Amniotic epithelial cell (primary cell): ENCODE measurements around the gene DMRTA1.
A peak's percentile ranks its signal among the peaks of the same experiment; 100 is the strongest.
"Not testable (repeated sequence)": the region's sequence is repeated elsewhere in the genome, so short reads cannot be mapped to it uniquely, and the experiment has no call there.

Source experiments
- DNase-seq: peaks from one replicate; pipeline ENCODE4 v3.0.0-alpha.2; 2010; ENCODE audit warnings: low read depth

DMRTA1 gene, protein sequence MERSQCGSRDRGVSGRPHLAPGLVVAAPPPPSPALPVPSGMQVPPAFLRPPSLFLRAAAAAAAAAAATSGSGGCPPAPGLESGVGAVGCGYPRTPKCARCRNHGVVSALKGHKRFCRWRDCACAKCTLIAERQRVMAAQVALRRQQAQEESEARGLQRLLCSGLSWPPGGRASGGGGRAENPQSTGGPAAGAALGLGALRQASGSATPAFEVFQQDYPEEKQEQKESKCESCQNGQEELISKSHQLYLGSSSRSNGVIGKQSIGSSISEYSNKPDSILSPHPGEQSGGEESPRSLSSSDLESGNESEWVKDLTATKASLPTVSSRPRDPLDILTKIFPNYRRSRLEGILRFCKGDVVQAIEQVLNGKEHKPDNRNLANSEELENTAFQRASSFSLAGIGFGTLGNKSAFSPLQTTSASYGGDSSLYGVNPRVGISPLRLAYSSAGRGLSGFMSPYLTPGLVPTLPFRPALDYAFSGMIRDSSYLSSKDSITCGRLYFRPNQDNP

DNA sequence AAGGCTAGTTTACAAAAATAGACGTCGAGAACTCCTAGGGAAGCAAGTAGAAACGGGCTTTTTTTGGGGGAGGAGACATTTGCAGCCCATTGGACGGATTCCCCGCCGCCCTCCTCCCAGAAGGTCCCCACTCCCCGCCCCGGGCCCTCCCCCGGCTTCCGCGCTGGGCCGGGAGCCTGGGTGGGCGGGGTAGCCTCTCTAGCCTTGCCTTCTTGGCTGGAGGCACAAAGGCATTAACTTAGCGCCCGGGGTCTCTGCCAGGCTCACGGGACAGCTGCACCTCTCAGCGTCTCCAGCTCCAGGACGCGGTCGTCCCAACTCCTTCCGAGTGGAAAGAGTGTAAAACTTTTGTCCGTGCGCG, at the start of gene DMRTA1:
Gene DMRTA1, plus strand, starts transcription at position 236 of the 361 bp plus-strand sequence. CDS start 242 bp downstream, outside the sequence.
- DNase-seq, result peak; percentile 35

DNA sequence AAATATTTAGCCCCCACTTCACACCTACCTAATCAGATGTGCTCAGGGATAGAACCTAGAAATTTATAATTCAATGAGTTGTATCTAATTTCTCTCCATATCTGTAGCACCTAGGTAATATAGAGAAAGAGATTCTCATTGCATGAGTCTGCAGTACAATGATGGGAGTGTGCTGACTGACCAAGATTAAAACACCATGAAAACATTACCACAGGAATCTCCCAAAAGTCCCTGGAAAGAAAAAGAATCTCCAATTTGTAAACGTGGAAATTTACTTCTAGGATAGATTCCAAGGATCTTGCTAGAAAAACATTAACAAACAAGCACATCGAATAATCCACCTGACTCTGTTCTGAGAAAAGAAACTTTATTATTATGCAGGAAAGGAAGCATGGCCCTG, 45.0 kb upstream of the DMRTA1 start:
- peak; percentile 4 for DNase-seq

DNA sequence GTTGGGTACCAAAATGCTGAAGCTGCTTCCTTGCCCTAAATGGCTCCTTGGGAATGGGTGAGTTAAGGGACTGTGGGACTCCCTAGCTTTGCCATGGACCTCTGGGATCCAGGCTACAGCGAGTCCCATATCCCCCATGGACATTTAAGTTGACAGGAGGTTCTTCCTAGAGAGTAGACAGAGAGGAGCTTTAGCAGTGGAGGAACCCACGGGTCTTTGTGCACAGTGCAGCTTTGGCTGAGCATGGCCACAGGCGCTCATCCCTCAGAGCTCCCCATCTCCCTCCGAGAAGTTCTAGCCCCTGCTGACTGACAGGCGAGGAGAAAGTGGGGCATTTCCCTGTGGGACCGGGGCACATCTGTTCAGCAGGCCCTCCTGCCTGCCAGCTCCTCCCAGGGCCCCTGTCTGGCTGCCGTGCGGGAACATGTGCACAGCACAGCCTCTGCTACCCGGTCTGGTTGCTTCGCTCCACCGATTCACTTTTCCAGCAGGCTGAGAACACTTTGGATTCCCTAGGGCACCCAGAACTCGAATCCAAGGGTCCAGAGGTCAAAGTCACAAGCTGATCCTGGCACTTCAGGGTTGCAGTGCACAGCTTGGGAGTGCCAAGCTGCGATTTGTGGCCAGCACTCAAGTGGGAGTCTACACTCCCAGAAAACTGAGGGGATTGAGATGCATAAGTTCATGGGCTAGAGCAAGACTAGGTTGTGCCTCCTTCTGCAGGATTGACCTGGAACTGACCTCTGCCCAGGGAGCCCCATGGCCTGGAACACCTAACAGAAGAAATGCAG, 40.6 kb upstream of the DMRTA1 start:
- DNase-seq, result no peak

DNA sequence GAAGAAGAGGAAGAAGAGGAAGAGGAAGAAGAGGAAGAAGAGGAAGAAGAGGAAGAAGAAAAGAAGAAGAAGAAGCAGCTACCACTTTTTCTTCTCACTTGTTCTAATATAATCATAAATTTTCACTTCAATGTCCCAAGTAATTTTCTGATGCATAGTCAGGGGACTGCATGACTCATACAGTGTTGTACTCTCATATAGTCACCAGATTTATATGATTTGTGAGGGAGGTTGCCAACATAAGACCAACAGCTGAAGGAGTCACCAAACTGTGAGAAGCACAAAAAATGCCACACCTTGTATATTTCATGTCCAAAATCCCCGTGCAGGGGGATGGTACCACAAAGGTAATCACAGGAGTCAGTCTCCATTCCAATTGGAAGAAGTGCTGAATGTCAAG, 32.7 kb upstream of the DMRTA1 start:
- DNase-seq, result no peak

DNA sequence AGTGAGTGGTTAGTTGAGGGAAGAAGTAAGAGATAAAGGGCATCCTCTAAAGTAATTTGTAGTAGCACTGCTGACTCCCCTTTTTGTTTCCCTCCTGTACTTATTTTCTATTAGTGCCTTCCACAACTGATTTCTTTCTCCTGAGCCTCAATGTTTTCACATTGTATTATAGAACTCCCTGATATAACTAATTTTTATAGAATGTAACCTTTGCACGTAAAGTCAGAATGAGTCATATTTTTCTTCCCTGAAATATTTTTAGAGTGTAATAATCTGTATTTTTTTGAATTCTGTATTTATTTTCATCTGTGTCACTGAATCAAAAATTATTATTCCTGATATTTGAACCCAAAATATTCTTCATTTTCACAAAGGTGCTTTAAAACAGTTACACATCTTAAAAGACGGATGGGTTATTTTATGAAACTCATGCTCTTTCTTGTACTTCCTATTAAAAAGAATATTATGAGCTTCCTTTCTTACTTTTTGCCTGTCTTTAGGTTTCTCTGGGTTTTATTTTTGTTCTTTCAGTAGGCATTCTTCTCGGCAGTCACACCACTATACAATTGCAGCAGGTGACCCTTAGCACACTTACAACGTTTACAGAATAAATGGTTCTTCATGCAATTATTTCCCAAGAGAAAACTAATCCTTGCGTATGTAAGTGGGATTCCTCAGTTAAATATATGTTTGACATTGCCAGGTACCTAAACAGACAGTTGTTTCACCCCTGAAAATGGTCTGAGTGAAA, 30.5 kb upstream of the DMRTA1 start:
- no peak for DNase-seq

DNA sequence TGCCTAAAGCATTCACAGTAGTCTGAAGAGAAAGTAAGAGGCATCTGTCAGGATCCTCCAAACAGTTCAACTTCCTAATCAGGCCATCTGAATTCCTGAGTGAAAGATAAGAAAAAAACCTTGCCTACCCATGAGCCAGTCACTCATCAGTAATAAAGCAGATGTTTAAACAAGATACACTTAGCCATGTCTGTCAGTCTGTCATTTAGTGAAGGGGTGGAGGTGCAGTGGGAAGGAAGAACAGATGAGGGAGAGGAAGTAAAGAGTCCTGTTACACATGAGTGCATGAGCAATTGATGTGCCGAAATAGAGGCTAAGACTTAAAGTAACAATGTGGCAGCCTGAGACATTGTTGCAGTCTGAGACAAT, 29.9 kb upstream of the DMRTA1 start:
- DNase-seq, result peak; percentile 3

DNA sequence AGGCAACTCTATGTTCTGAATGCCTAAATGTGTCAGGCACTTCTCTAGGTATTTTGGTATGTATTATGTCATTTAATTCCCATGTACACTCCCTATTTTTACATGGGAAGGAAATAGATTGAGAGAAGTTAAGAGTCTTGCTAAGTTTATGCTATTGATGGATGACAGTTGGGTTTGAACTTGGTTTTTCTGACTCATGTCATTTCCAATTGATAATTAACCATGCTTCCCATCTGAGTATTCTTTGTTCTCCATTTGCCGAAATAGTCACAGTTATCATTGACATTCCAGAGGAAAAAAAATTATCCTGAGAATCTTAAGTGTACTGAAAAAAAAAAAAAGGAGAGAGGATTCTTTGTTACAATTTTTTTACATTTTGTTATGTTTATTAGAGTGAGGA, 23.1 kb upstream of the DMRTA1 start:
- no peak for DNase-seq

DNA sequence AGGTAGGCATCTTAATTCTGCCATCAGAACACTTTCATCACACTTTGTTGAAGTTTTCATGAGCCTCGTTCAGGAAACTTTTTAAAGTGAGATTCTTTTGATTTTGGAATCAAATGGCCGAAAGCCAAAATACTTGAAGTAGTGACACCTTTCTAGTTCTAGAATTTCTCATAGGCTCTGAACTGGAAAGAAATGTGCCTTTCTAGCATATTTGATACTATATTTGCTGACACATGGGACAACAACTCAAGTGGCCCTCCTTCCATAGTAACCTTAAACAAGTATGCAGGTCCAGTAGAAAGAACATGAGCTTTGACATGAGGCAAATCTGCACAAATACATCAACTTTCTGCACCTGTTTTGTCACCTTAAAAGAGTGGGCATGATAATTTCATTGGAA, 22.0 kb upstream of the DMRTA1 start:
- DNase-seq, result no peak

DNA sequence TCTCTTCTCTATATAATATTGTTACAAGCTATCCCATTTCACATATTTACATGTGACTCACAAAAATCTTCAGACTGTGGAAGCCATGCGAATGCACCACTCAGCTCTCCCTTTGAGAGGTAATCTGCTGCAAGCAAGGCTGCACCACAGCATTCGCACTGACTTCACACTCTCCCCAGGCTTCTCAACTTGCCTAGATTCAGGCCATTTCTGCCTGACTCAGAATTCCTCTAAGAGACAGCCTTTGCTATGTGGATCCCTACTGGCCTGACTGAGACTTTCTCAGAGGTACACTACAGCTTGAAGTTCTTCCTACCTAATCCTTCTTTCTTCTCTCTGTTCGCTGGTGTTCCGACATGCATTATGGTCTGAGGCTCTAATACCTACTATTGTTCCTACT, 21.1 kb upstream of the DMRTA1 start:
- no peak for DNase-seq

DNA sequence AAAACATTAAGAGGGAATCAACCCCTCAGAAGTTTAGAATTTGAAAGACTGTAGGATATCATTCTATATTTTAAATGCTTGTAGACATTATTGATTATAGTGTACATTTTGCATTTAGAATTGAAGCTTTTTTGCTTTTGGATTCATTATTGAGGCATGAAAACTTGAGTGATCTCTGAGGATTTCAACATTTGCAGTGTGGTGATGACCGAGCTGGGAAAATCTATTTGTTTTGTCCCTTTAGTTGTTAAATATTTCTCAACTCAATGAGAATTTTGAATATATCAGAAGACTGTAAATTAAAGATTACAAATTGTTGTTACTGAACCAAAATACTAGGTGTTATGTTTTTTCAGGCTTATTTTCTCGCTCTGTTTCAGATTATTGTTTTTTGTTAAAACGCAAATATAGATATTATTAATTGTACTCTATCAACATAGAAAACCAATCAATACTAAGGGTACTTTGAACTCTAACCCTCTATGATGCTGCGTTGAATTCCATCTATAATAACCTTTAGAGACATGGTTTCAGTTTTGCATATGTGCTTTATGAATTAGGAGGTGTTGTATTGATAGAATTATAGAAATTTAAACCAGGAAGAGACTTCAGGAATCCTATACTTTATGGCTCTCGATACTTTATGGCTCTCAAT, 19.3 kb upstream of the DMRTA1 start:
- no peak for DNase-seq

DNA sequence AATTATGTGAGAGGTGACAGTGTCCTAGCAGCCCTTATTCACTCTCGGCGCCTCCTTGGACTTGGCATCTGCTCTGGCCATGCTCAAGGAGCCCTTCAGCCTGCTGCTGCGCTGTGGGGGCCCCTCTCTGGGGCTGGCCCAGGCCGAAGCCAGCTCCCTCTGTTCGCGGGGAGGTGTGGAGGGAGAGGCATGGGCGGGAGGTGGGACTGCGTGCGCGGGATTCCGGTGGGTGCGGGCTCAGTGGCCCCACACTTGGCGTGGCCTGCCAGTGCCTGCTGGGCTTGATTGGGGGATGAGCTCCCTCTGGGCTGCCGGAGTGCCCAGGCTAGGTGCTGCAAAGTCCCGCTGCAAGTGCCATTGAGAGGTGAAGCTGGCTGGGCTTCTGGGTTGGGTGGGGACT, 12.9 kb upstream of the DMRTA1 start:
- DNase-seq, result no peak

DNA sequence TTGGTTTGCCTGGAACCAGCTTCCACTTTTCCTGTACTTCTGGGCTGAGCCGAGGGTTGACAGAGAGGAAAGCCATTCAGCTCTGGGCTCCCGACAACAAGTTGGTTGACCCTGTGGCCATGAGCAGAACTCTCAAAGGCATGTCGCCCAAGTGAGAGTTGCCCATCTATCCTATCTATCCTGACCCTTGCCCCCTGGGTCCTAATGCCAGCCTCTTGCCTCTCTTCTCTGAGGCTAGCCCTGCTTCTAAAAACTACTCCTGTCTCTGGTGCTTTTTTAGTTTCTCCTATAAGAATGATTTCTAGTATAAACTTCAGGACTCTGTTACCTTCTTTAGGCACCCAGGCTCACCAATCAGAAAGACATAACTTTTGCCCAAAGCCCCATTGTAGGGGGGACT, 11.4 kb upstream of the DMRTA1 start:
- DNase-seq, result not testable (repeated sequence)

DNA sequence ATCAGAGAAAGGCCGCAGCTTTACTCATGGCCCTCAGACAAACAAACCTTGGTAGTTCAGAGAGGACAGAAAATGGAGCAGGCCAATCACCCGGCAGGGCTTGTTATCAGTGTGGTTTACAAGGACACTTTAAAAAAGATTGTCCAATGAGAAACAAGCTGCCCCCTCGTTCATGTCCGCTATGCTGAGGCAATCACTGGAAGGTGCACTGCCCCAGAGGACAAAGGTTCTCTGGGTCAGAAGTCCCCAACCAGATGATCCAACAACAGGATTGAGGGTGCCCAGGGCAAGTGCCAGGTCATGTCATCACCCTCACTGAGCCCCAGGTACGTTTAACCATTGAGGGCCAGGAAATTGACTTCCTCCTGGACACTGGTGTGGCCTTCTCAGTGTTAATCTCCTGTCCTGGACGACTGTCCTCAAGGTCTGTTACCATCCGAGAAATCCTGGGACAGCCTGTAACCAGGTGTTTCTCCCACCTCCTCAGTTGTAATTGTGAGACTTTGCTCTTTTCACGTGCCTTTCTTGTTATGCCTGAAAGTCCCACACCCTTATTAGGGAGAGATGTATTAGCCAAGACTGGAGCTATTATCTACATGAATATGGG, 9.1 kb upstream of the DMRTA1 start:
- DNase-seq, result not testable (repeated sequence)

DNA sequence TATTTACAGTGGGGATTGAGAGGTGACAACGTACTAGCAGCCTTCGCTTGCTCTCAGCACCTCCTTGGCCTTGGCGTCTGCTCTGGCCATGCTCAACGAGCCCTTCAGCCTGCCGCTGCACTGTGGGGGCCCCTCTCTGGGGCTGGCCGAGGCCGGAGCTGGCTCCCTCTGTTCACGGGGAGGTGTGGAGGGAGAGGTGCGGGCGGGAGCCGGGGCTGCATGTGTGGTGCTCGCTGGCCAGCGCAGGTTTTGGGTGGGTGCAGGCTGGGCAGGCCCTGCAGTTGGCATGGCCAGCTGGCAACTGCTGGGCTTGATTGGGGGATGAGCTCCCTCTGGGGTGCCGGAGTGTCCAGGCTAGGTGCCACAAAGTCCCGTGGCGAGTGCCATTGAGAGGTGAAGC, 5.8 kb upstream of the DMRTA1 start:
- DNase-seq, result no peak

DNA sequence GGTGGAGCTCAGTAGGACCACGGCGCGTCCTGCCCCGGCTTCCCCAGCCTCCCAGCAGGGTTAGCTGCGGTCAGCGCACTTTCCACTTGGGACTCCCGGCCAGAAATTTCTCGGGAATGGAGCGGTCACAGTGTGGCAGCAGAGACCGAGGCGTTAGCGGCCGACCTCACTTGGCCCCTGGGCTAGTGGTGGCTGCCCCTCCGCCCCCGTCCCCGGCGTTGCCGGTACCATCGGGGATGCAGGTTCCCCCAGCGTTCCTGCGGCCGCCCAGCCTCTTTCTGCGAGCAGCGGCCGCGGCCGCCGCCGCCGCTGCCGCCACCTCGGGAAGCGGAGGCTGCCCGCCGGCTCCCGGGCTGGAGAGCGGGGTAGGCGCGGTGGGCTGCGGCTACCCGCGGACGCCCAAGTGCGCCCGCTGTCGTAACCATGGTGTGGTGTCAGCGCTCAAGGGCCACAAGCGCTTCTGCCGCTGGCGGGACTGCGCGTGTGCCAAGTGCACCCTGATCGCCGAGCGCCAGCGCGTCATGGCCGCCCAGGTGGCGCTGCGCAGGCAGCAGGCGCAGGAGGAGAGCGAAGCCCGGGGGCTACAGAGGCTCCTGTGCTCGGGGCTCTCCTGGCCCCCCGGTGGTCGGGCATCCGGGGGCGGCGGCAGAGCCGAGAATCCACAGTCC, 460 bp downstream of the DMRTA1 start:
- DNase-seq, result peak; percentile 19

DNA sequence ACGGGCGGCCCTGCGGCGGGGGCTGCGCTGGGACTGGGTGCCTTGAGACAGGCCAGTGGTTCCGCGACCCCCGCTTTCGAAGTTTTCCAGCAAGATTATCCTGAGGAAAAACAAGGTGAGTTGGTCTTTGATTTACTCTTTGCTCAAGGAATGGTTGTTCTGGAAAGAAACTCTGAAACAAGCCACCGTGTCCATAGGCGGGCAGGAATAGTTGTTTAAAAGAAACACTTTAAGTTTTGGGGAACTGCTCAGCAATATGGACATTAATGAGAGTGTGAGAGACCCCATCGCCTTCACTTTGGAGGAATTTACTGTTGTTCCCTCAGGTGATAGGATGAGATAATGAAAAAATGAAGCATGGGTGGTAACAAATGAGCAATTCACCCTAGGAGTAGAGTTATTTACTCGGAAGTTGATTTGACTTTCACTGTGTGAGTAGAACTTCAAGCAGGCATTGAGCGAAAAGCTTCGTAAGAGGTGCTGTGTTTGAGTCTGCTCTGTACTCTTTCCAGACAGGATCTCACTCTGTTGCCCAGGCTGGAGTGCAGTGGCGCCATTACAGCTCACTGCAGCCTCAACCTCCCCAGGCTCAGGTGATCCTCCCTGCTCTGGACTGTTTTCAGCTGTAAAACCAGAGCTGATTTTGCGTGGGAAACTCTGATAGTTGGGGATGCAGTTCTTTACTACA, 1.1 kb downstream of the DMRTA1 start:
- DNase-seq, result no peak

DNA sequence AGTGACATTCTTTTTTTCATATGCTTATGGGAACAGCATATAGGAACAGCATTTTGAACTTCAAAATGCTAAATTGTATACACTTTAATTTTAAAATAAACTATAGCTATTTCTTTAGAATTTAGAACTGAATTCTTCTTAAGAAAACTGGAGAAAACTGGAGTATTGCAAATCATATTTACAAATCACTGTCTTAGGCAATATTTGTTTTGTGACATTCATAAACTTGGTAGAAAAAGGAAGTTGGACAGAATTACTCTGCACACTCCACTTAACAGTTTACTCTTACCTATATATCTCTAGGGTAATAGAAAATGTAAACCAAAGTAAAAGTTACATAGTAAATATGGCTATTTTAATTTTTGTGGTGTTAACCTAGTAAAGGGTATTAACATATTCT, 3.1 kb downstream of the DMRTA1 start:
- no peak for DNase-seq

DNA sequence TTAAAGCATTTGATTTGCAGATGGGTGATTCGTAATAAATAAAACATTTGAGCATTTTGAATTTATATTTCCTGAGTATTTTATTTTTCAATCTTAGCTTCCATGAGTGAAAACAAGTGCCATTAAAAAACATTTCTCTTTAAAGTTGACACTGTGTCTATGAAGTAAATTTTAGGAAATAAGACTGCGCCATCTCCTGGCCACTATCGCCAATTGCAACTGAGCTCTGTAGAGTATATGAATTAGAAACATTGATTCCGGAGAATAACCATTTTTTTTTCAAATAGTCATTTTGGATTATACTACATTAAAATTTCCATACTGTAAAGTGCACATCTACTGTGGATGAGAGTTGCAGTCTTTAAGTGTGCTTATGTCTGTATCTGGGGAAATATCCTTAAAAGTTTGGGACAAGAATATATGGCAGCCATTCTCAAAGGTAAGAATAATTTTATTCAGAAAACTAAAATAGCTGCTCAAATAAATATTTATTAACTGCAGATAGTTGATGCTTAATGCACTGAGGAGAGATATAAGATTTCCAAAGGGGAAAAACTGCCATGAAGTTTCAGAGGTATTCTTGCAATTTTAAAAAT, 5.9 kb downstream of the DMRTA1 start:
- DNase-seq, result peak; percentile 21

DNA sequence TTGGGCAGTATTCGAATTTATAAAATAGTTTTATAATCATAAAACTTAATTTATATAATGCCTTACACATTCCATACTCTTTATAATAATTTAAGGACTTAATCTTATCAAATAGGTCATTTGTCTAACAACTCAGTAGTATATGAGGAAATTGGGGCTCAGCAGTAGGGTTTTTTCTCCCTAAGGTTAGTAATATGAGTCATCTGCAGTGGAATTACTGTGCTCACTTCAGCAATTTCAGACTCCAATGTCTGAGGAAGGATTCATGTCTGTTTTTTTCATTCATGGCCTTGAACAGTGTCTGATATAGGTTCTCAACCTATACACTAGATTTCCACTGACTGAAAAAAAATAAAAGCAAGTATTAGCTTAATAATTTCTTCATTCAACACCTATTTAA, 7.4 kb downstream of the DMRTA1 start:
- DNase-seq, result peak; percentile 30

DNA sequence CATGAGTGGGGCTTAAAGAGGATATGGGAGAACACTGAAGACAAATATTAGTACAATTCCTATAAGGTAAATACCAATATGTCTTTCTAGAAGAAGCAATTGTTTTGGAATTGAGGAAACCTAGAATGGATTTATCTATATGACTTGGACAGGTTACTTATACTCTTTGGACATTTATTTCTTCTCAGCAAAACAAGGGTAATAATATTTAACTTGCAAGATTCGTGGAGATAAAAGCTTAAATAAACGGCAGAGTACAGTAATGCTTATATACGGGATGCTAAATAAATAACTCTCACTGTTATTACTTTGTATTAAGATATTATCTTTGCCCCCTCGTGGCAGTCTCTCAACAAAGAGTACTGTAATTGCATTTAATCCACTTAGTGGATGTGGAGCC, 8.6 kb downstream of the DMRTA1 start:
- DNase-seq, result no peak
